Immature natural killer cell (primary cell): Measurements from ENCODE around the gene PARVG. TPM values are rescaled to one million over a fixed set of nuclear protein-coding genes. Genes with fewer than 3 reads are reported as not detected.

Experiments used
- DNase-seq, 3 donors: peaks; one replicate each; pipeline ENCODE4 v3.0.0; 2022; ENCODE audit warnings: mixed read lengths in 1 of 3
- H3K27ac Mint-ChIP-seq, 6 donors: one replicate each; pipeline ENCODE4 v1.8.0; 2020; ENCODE audit warnings: mixed read lengths in 6 of 6, mild to moderate bottlenecking in 5 of 6, inconsistent platforms in 4 of 6, moderate library complexity in 3 of 6
- H3K27me3 Mint-ChIP-seq, 3 donors: one replicate each; pipeline ENCODE4 v1.8.0; 2020 to 2021; ENCODE audit warnings: low read depth in 3 of 3, mild to moderate bottlenecking in 3 of 3, mixed read lengths in 3 of 3, moderate library complexity in 3 of 3, inconsistent platforms in 1 of 3
- H3K36me3 Mint-ChIP-seq, 3 donors: one replicate each; pipeline ENCODE4 v1.8.0; 2020; ENCODE audit warnings: mixed read lengths in 3 of 3, inconsistent platforms in 2 of 3, mild to moderate bottlenecking in 2 of 3
- H3K4me1 Mint-ChIP-seq, 2 donors: one replicate each; pipeline ENCODE4 v1.8.0; 2020; ENCODE audit warnings: inconsistent platforms in 2 of 2, mild to moderate bottlenecking in 2 of 2, mixed read lengths in 2 of 2, moderate library complexity in 1 of 2
- H3K4me3 Mint-ChIP-seq, 5 donors: one replicate each; pipeline ENCODE4 v1.8.0; 2020; ENCODE audit warnings: mild to moderate bottlenecking in 5 of 5, mixed read lengths in 5 of 5, inconsistent platforms in 3 of 5, moderate library complexity in 3 of 5
- H3K9me3 Mint-ChIP-seq, 6 donors: one replicate each; pipeline ENCODE4 v1.8.0; 2020; ENCODE audit warnings: mild to moderate bottlenecking in 6 of 6, mixed read lengths in 6 of 6, inconsistent platforms in 4 of 6, moderate library complexity in 3 of 6
- polyA plus RNA-seq, 3 donors: library from polyadenylated mRNA; unstranded; fragments of 300-500 nt; fragmentation: Illumina TruSeq; gene quantifications; one replicate each; pipeline ENCODE4 v1.2.3, GENCODE V29; 2021

The PARVG gene
- polyA plus RNA-seq, 3 donors from 2014 or later: 54.0 to 84.6 (median 58.4) TPM

- Mint-ChIP-seq H3K27me3 (peaks cover 5 to 10% (median 10%) of the 10 kb centered on the region in 3 donors), H3K9me3 (no peaks in the 10 kb centered on the region), H3K4me3 (no peak overlapping the region), H3K4me1 (no peaks in the 10 kb centered on the region), H3K27ac (no peak overlapping the region), H3K36me3 (no peaks in the 10 kb centered on the region)
- DNase-seq: no peak
Measured at GRCh38 chr22:44256556-44257485, 76.1 kb downstream of the PARVG start.

Other genes starting within 250 kb of the PARVG start
- gene SAMM50, start 225.5 kb upstream of the PARVG start, polyA plus RNA-seq: 10 to 100 TPM; 80.6 to 88.8 (median 82.8) TPM
- 1 to 10 TPM; 1.8 to 3.8 (median 2.7) TPM for gene PARVB, start 156.6 kb upstream of the PARVG start, polyA plus RNA-seq
- not detected for gene SHISAL1, start 132.0 kb downstream of the PARVG start, polyA plus RNA-seq